Spleen (tissue), 11 donors: ENCODE data around the gene ZNF648. TPM values are rescaled to one million over a fixed set of nuclear protein-coding genes. Genes with fewer than 3 reads are reported as not detected.
"Not testable (repeated sequence)": the region's sequence is repeated elsewhere in the genome, so short reads cannot be mapped to it uniquely, and the experiment has no call there.

Experiments used
- DNase-seq: peaks from one replicate; pipeline ENCODE4 v3.0.0-alpha.2; 2020
- H3K27ac ChIP-seq, 8 donors: fragments of 200-600 bp; sonication (generic) in 7 of 8; 1 replicate in 4 of 8; 2 replicates in 4 of 8; pipeline versions ENCODE4 v1.5.0 to v1.8.0; 2016 to 2021; ENCODE audit warnings: inconsistent platforms in 4 of 8, mild to moderate bottlenecking in 4 of 8, moderate library complexity in 1 of 8
- H3K27me3 ChIP-seq, 7 donors: fragments of 200-600 bp; sonication (generic) in 6 of 7; replicated peaks in 1 of 7; 1 replicate in 4 of 7; 2 replicates in 3 of 7; pipeline versions ENCODE4 v1.5.0 to v1.8.0; 2016 to 2021; ENCODE audit warnings: inconsistent platforms in 3 of 7, mild to moderate bottlenecking in 1 of 7
- H3K36me3 ChIP-seq, 6 donors: fragments of 200-600 bp; sonication (generic) in 5 of 6; 1 replicate in 4 of 6; 2 replicates in 2 of 6; pipeline versions ENCODE4 v1.5.0 to v1.8.0; 2016 to 2021; ENCODE audit warnings: inconsistent platforms in 2 of 6
- H3K4me1 ChIP-seq, 6 donors: fragments of 200-600 bp; sonication (generic) in 5 of 6; 1 replicate in 3 of 6; 2 replicates in 3 of 6; pipeline versions ENCODE4 v1.5.0 to v1.8.0; 2016 to 2021; ENCODE audit warnings: inconsistent platforms in 3 of 6
- H3K4me3 ChIP-seq, 8 donors: fragments of 200-600 bp; sonication (generic) in 7 of 8; 1 replicate in 4 of 8; 2 replicates in 4 of 8; pipeline versions ENCODE4 v1.5.0 to v1.8.0; 2016 to 2021; ENCODE audit warnings: inconsistent platforms in 4 of 8, mild to moderate bottlenecking in 4 of 8, moderate library complexity in 2 of 8
- H3K9me3 ChIP-seq, 8 donors: fragments of 200-600 bp; sonication (generic) in 7 of 8; 1 replicate in 4 of 8; 2 replicates in 4 of 8; pipeline versions ENCODE4 v1.5.0 to v1.8.0; 2016 to 2021; ENCODE audit warnings: inconsistent platforms in 4 of 8
- POLR2A ChIP-seq, 3 donors: fragments of 450-650 bp; IDR thresholded peaks; one replicate each; pipeline ENCODE4 v1.5.1; 2017; ENCODE audit warnings: antibody characterized with exemption in 3 of 3, mild to moderate bottlenecking in 1 of 3
- POLR2AphosphoS5 ChIP-seq, 3 donors: sonication (generic); formaldehyde crosslinking; IDR thresholded peaks; one replicate each; pipeline ENCODE4 v1.5.1; 2017; ENCODE audit warnings: antibody characterized with exemption in 3 of 3
- WGBS, 5 donors: extraction: QIAGEN DNeasy Blood & Tissue Kit in 3 of 5; methylation state at CpG; one replicate each; pipeline versions ENCODE4 v1.1.5 to v1.1.7; 2013 to 2018; 5-methylcytosine and 5-hydroxymethylcytosine counted together
- intact Hi-C: fragments of 100-400 bp; cut with DNase I; formaldehyde crosslinking; loops from one replicate; pipeline ENCODE4 v1.15.0; 2023; ENCODE audit warnings: low total_unique reads
- polyA plus RNA-seq, 3 donors: library from polyadenylated mRNA; stranded (reverse); fragments of 200-250 nt; gene quantifications; one replicate each; pipeline ENCODE4 v1.2.1, GENCODE V29; 2013
- total RNA-seq, 7 donors: library from RNA; depleted of rRNA in 3 of 7; stranded (reverse); fragments of >200 nt in 3 of 7; fragmentation: NEBNext Ultra II Directional in 4 of 7; extraction: Animal tissue kit (Norgen Biotek cat#: 25700) in 4 of 7; gene quantifications; one replicate each; pipeline versions ENCODE4 v1.1.0 to v1.2.1, GENCODE V29; 2016 to 2021
- TF ChIP-seq, protein P1 (sequence below), 11 experiments: fragments of 200-600 bp in 7 of 11; fragments of 450-650 bp in 4 of 11; sonication (generic) in 4 of 11; IDR thresholded peaks in 8 of 11; conservative IDR thresholded peaks in 3 of 11; 1 replicate in 7 of 11; 2 replicates in 4 of 11; pipeline versions ENCODE4 v1.4.0 to v1.8.0; 2016 to 2021; ENCODE audit warnings: antibody characterized with exemption in 11 of 11, inconsistent platforms in 4 of 11, mild to moderate bottlenecking in 1 of 11
- donor health status: healthy with polysubstance abuse.
- donor health status: DM: no; HTN: no; CAD: no; lungs with moderate emphysema.
- donor health status: DM: no; HTN: no; CAD: no.
- donor health status: Bipolar disorder and iron deficiency.
- donor health status: healthy.
- donor health status: DM: no; HTN: no; CAD: no.
- donor health status: DM: yes; HTN: yes; CAD: no.

ZNF648 gene
- total and polyA plus RNA-seq, 10 donors = 0.26 TPM; not detected in 9

- Histone ChIP-seq H3K9me3 (no peaks in the 10 kb centered on the region), H3K27me3 (no peaks in the 10 kb centered on the region), H3K27ac (peak overlapping the region; percentile 83 to 89 (median 87)), H3K36me3 (no peaks in the 10 kb centered on the region), H3K4me3 (peak overlapping the region; percentile 43 to 72 (median 51)), H3K4me1 (peaks cover 6 to 21% (median 12%) of the 10 kb centered on the region in 6 donors)
- 0 to 1% (median 1%) methylated on average over 16 to 68 of the region's 68 CpGs for WGBS, 5 donors
- TF ChIP-seq, protein P1, sequence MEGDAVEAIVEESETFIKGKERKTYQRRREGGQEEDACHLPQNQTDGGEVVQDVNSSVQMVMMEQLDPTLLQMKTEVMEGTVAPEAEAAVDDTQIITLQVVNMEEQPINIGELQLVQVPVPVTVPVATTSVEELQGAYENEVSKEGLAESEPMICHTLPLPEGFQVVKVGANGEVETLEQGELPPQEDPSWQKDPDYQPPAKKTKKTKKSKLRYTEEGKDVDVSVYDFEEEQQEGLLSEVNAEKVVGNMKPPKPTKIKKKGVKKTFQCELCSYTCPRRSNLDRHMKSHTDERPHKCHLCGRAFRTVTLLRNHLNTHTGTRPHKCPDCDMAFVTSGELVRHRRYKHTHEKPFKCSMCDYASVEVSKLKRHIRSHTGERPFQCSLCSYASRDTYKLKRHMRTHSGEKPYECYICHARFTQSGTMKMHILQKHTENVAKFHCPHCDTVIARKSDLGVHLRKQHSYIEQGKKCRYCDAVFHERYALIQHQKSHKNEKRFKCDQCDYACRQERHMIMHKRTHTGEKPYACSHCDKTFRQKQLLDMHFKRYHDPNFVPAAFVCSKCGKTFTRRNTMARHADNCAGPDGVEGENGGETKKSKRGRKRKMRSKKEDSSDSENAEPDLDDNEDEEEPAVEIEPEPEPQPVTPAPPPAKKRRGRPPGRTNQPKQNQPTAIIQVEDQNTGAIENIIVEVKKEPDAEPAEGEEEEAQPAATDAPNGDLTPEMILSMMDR (IDR thresholded peaks at IDR 0.05 in 8 of 11, conservative IDR thresholded peaks at IDR 0.05 in 3 of 11) = peak in 9 of 11 experiments; percentile 39 to 77 (median 66)
- TF ChIP-seq POLR2A (IDR thresholded peaks at IDR 0.05) (peak in 2 of 3 donors; percentile 42 to 86), POLR2AphosphoS5 (IDR thresholded peaks at IDR 0.05) (peak; percentile 82 to 94 (median 93))
- intact Hi-C loops = no loop called here
- DNase-seq = peak; percentile 99
These were observed 31.9 kb downstream of the ZNF648 start for GRCh38 chr1:182029379-182030331.

DNA sequence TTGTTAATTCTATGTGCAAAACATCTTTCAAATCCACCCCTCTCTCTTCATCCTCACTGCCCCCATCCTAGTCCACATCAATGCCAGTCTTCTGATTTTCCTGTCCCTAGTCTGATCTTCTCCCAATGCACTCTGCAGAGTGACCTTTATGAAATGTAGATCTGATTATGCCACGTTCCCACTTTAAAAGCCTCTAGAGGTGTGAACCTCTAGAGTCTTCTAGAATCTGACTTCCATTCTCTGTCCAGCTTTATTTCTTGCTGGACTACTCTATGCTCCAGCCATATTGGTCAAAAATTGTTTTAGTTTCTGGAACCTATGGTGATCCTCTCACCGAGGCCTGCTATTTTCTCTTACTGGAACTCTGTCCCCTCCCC, 32.5 kb downstream of the ZNF648 start:
- DNase-seq = no peak
- peak overlapping the region; percentile 83 to 89 (median 87) for H3K27ac ChIP-seq
- intact Hi-C loops = no loop called here

DNA sequence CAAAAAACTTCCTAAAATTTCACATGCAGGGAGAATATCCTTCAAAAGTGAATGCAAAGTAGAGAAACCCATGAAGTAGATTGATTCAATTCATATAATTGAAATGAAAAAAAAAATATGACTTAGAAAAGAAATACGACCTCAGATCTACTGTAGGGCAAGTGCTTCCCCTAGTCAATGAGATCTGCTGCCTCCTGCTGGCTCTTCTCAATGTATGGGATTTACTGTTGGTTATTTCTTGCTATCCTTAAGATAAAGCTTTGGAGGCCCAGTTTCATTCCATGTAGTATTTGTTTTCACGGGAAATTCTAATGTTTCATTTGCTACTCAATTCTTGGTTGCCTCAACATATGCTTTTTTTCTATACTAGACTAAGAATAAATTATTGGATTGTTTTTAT, 46.2 kb downstream of the ZNF648 start:
- Histone ChIP-seq H3K4me1 (no peaks in the 10 kb centered on the region), H3K9me3 (peaks cover 0 to 27% (median 13%) of the 10 kb centered on the region in 8 donors), H3K27ac (no peak overlapping the region), H3K4me3 (no peak overlapping the region), H3K27me3 (no peaks in the 10 kb centered on the region), H3K36me3 (no peaks in the 10 kb centered on the region)
- 66 to 85% (median 82%) methylated on average over 2 of the region's 2 CpGs for WGBS, 5 donors
- intact Hi-C loops = no loop called here
- no peak for TF ChIP-seq POLR2AphosphoS5 (IDR thresholded peaks at IDR 0.05)
- no peak for TF ChIP-seq POLR2A (IDR thresholded peaks at IDR 0.05)
- TF ChIP-seq, protein P1 (IDR thresholded peaks at IDR 0.05 in 8 of 11, conservative IDR thresholded peaks at IDR 0.05 in 3 of 11) = no peak
- no peak for DNase-seq

More for the DNA sequence above, 32.5 kb downstream of the ZNF648 start:
- peaks cover 6 to 21% (median 12%) of the 10 kb centered on the region in 6 donors for H3K4me1 ChIP-seq
- no peaks in the 10 kb centered on the region for H3K36me3 ChIP-seq
- no peaks in the 10 kb centered on the region for H3K9me3 ChIP-seq
- 0 to 6% (median 1%) methylated on average over 2 of the region's 2 CpGs for WGBS, 5 donors
- H3K4me3 ChIP-seq = peak overlapping the region; percentile 43 to 72 (median 51)
- TF ChIP-seq, protein P1 (IDR thresholded peaks at IDR 0.05 in 8 of 11, conservative IDR thresholded peaks at IDR 0.05 in 3 of 11) = no peak
- no peak for TF ChIP-seq POLR2A (IDR thresholded peaks at IDR 0.05)
- TF ChIP-seq POLR2AphosphoS5 (IDR thresholded peaks at IDR 0.05) = no peak
- no peaks in the 10 kb centered on the region for H3K27me3 ChIP-seq

- H3K4me1 ChIP-seq, H3K27ac ChIP-seq, DNase-seq, intact Hi-C loops, H3K36me3 ChIP-seq, H3K4me3 ChIP-seq, H3K27me3 ChIP-seq: not testable (repeated sequence)
- peaks cover 0 to 43% (median 15%) of the 10 kb centered on the region in 8 donors for H3K9me3 ChIP-seq
- WGBS, 5 donors = 94 to 97% (median 96%) methylated on average over 20 to 37 of the region's 37 CpGs
These were observed 50.6 kb downstream of the ZNF648 start for GRCh38 chr1:182010800-182011370.

DNA sequence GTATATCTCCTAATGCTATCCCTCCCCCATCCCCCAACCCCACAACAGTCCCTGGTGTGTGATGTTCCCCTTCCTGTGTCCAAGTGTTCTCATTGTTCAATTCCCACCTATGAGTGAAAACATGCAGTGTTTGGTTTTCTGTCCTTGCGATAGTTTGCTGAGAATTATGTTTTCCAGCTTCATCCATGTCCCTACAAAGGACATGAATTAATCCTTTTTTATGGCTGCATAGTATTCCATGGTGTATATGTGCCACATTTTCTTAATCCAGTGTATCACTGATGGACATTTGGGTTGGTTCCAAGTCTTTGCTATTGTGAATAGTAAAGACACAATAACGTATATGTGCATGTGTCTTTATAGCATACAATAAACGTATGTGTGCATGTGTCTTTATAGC, 56.1 kb downstream of the ZNF648 start:
- H3K36me3 ChIP-seq, H3K4me3 ChIP-seq, H3K4me1 ChIP-seq, intact Hi-C loops, H3K27me3 ChIP-seq, DNase-seq, H3K27ac ChIP-seq: not testable (repeated sequence)
- WGBS, 5 donors = 90 to 99% (median 96%) methylated on average over 3 of the region's 3 CpGs
- H3K9me3 ChIP-seq = peaks cover 0 to 42% (median 14%) of the 10 kb centered on the region in 8 donors
